Vagina (tissue), 2 donors: Measurements from ENCODE around the gene WDR11.

Source experiments
- CTCF ChIP-seq, 3 experiments: fragments of 450-650 bp in 2 of 3; fragments of 200-600 bp in 1 of 3; sonication (generic) in 1 of 3; IDR thresholded peaks; one replicate each; pipeline ENCODE4 v1.5.1; 2017 to 2019; ENCODE audit warnings: antibody characterized with exemption in 3 of 3, mild to moderate bottlenecking in 2 of 3, moderate library complexity in 2 of 3
- POLR2A ChIP-seq, 2 donors: fragments of 450-650 bp; IDR thresholded peaks; one replicate each; pipeline ENCODE4 v1.6.1; 2017; ENCODE audit warnings: antibody characterized with exemption in 2 of 2, mild to moderate bottlenecking in 2 of 2, moderate library complexity in 2 of 2
- POLR2AphosphoS5 ChIP-seq, 2 donors: sonication (generic); formaldehyde crosslinking; IDR thresholded peaks; one replicate each; pipeline ENCODE4 v1.9.0; 2017; ENCODE audit warnings: antibody characterized with exemption in 2 of 2, mild to moderate bottlenecking in 2 of 2, low read depth in 1 of 2; ENCODE audit not compliant: insufficient read depth in 1 of 2

- TF ChIP-seq CTCF (IDR thresholded peaks at IDR 0.05) = no peak
- no peak for TF ChIP-seq POLR2A (IDR thresholded peaks at IDR 0.05)
- TF ChIP-seq POLR2AphosphoS5 (IDR thresholded peaks at IDR 0.05; ENCODE audit: insufficient read depth in 1 of 2, low read depth in 1 of 2) = no peak
Observed at GRCh38 chr10:120950051-120950561, 98.9 kb downstream of the WDR11 start.
